ENCODE measurements around the gene CSNK1A1. TPM values are rescaled to one million over a fixed set of nuclear protein-coding genes. Genes with fewer than 3 reads are reported as not detected.

The CSNK1A1 gene
- total and polyA plus RNA-seq, 8 donors: 60.5 to 408 (median 178) TPM

DNA sequence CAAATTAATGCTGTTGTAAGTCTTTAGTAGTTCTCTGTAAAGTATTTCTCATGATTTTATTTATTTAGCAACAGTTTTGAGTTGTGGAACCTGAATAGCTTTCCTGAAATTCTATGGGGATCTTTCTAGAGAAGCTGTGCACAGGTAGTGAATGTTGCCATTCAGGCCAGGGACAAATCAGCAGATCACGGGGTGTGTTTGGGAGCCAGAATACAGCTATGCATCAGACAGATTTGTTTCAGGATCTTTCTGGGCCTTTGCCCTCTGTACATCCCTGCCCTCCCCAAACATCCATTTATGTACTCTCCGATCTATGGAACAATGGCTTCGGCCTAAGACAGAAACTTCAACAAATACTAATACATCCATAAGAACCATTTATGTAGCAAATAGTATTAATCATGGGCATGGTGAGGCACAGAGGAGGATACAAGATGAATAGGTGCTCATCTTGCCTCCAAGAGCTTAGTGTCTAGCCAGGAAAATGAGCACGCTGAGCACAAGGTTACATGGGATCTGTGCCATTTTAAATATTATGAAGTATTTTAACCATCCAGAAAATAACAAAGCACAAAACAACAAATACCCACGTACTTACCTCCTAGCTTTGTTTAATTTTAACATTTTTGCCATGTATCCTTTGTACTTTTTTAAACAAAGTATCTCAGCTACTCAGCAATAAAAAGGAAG is 43.1 kb upstream of the CSNK1A1 start:
- WGBS, 5 donors: 50 to 76% (median 51%) methylated on average over 5 of the region's 5 CpGs
- H3K4me3 ChIP-seq: no peak overlapping the region
- no peak for DNase-seq
- peaks cover 0 to 22% (median 18%) of the 10 kb centered on the region in 4 donors for H3K36me3 ChIP-seq
- H3K27ac ChIP-seq: no peak overlapping the region
- intact Hi-C loops (cut with DNase I; ENCODE audit: low total_unique reads): no loop called here
- no peak for TF ChIP-seq POLR2A (IDR thresholded peaks at IDR 0.05)
- no peak for TF ChIP-seq EP300 (IDR thresholded peaks at IDR 0.05)
- TF ChIP-seq, protein P1, sequence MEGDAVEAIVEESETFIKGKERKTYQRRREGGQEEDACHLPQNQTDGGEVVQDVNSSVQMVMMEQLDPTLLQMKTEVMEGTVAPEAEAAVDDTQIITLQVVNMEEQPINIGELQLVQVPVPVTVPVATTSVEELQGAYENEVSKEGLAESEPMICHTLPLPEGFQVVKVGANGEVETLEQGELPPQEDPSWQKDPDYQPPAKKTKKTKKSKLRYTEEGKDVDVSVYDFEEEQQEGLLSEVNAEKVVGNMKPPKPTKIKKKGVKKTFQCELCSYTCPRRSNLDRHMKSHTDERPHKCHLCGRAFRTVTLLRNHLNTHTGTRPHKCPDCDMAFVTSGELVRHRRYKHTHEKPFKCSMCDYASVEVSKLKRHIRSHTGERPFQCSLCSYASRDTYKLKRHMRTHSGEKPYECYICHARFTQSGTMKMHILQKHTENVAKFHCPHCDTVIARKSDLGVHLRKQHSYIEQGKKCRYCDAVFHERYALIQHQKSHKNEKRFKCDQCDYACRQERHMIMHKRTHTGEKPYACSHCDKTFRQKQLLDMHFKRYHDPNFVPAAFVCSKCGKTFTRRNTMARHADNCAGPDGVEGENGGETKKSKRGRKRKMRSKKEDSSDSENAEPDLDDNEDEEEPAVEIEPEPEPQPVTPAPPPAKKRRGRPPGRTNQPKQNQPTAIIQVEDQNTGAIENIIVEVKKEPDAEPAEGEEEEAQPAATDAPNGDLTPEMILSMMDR (IDR thresholded peaks at IDR 0.05): no peak
- TF ChIP-seq POLR2AphosphoS5 (IDR thresholded peaks at IDR 0.05): no peak
- H3K9me3 ChIP-seq: no peaks in the 10 kb centered on the region
- peaks cover 0 to 53% (median 25%) of the 10 kb centered on the region in 4 donors for H3K4me1 ChIP-seq
- no peaks in the 10 kb centered on the region for H3K27me3 ChIP-seq

DNA sequence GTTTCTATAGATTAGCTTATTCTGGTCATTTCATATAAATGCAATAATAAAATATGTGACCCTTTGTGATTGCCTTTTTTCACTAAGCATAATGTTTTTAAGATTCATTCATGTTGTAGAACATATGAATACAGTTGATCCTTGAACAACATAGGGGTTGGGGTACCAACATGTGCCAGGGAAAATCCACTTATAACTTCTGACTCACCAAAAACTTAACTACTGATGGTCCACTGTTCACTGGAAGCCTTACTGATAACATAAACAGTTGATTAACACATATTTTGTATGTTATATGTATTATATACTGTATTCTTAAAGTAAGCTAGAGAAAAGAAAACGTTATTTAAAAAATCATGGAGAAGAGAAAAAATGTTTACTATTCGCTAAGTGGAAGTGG is 42.1 kb upstream of the CSNK1A1 start:
- Histone ChIP-seq H3K4me1 (peaks cover 4 to 63% (median 31%) of the 10 kb centered on the region in 4 donors), H3K27ac (no peak overlapping the region), H3K27me3 (no peaks in the 10 kb centered on the region), H3K4me3 (no peak overlapping the region), H3K9me3 (no peaks in the 10 kb centered on the region), H3K36me3 (peaks cover 0 to 16% (median 11%) of the 10 kb centered on the region in 4 donors)
- no peak for TF ChIP-seq POLR2AphosphoS5 (IDR thresholded peaks at IDR 0.05)
- TF ChIP-seq POLR2A (IDR thresholded peaks at IDR 0.05): no peak
- TF ChIP-seq, protein P1 (IDR thresholded peaks at IDR 0.05): no peak
- TF ChIP-seq EP300 (IDR thresholded peaks at IDR 0.05): no peak
- intact Hi-C loops (cut with DNase I; ENCODE audit: low total_unique reads): no loop called here
- no peak for DNase-seq
- 67 to 77% (median 73%) methylated on average over 2 of the region's 2 CpGs for WGBS, 5 donors

DNA sequence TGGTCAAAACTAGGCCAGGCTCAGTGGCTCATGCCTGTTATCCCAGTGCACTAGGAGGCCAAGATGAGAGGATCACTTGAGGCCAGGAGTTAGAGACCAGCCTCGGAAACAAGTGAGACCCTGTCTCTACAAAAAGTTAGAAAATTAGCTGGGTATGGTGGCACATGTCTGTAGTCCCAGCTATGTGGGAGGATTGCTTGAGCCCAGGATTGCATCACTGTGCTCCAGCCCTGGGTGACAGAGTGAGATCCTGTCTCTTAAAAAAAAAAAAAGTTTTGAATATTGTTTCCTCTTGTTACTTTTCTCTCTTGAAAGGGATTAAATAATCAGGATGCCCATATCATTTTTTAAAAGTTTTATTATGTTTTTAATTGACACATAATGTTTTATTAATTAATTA is 37.7 kb upstream of the CSNK1A1 start:
- peaks cover 30 to 83% (median 50%) of the 10 kb centered on the region in 4 donors for H3K4me1 ChIP-seq
- peak overlapping the region in 3 of 5 donors; percentile 26 to 58 (median 40) for H3K27ac ChIP-seq
- peaks cover 0 to 9% (median 5%) of the 10 kb centered on the region in 4 donors for H3K36me3 ChIP-seq
- DNase-seq: no peak
- no peaks in the 10 kb centered on the region for H3K9me3 ChIP-seq
- WGBS, 5 donors: 42 to 100% (median 100%) methylated on average over 1 of the region's 1 CpG
- intact Hi-C loops (cut with DNase I; ENCODE audit: low total_unique reads): no loop called here
- TF ChIP-seq EP300 (IDR thresholded peaks at IDR 0.05): no peak
- no peak for TF ChIP-seq POLR2A (IDR thresholded peaks at IDR 0.05)
- TF ChIP-seq, protein P1 (IDR thresholded peaks at IDR 0.05): no peak
- no peak for TF ChIP-seq POLR2AphosphoS5 (IDR thresholded peaks at IDR 0.05)
- no peaks in the 10 kb centered on the region for H3K27me3 ChIP-seq
- no peak overlapping the region for H3K4me3 ChIP-seq

DNA sequence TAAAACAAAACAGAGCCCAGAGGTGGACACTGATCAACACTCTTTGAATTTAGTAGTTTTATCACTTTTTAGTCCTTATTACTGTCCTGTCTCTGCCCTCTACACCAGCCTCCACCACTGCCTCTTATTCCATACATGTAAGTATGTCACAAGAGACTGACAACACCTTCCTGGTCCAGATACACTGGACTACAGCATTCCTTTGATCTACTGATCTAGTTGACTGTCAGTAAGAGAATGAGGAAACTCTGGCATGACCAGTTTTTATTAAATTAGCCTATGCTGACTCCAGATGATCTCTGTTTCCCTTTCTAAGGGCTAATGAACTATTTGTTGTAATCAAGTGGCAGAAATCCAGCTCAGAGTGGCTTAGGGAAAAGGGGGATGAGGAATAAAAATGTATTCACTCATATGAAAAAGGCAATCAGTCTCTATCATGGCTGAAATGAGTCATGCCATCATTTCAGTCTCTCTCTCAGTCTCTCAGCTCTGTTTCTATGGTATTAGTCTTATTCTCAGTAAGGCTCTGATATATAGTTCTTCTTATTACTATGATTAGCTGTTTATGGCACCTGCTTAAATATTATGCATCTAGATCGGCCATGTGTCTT is 35.6 kb upstream of the CSNK1A1 start:
- DNase-seq: peak in 1 of 2 donors; percentile 40
- 14 to 54% (median 30%) methylated on average over 1 of the region's 1 CpG for WGBS, 5 donors
- intact Hi-C loops (cut with DNase I; ENCODE audit: low total_unique reads): no loop called here

More for the DNA sequence above, 35.6 kb upstream of the CSNK1A1 start:
- H3K27me3 ChIP-seq: no peaks in the 10 kb centered on the region
- peak overlapping the region; percentile 26 to 97 (median 58) for H3K27ac ChIP-seq
- H3K4me3 ChIP-seq: no peak overlapping the region
- H3K9me3 ChIP-seq: no peaks in the 10 kb centered on the region
- peaks cover 39 to 85% (median 64%) of the 10 kb centered on the region in 4 donors for H3K4me1 ChIP-seq
- peaks cover 0 to 9% (median 5%) of the 10 kb centered on the region in 4 donors for H3K36me3 ChIP-seq
- TF ChIP-seq EP300 (IDR thresholded peaks at IDR 0.05) (no peak), POLR2A (IDR thresholded peaks at IDR 0.05) (no peak), POLR2AphosphoS5 (IDR thresholded peaks at IDR 0.05) (no peak)
- TF ChIP-seq, protein P1 (IDR thresholded peaks at IDR 0.05): no peak
